Stimulated activated CD8-positive, alpha-beta memory T cell treated with anti-CD3 and anti-CD28 coated beads, Interleukin-15, amount 100 ng/mL, for 1 hour (primary cell): ENCODE measurements around the gene LAIR1.
"Not testable (repeated sequence)": the region's sequence is repeated elsewhere in the genome, so short reads cannot be mapped to it uniquely, and the experiment has no call there.

Source experiments
- DNase-seq: peaks from one replicate; pipeline ENCODE4 v3.0.0-alpha.2; 2020; ENCODE audit warnings: low read depth

The LAIR1 gene

DNA sequence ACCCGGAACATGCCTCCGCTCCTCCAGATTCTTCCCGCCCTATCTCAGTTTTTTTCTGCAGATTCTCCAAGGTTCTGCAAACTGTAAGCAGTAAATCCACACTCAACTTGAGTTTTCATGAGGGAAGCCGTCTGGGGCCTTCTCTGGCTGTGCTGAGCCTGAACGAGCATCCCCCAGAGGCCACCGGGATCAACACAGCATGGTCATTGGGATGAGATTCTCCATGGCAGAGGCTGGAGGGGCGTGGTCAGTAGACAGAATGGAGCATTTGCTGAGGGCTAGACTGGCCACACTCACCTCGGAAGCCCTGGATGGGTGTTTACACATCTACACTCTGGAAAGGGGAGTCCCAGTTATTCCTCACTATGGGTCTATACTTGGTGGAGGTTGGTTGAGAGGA is 23.4 kb downstream of the LAIR1 start:
- no peak for DNase-seq

GRCh38 chr19:54339646-54340358 is 24.9 kb downstream of the LAIR1 start:
- no peak for DNase-seq

DNA sequence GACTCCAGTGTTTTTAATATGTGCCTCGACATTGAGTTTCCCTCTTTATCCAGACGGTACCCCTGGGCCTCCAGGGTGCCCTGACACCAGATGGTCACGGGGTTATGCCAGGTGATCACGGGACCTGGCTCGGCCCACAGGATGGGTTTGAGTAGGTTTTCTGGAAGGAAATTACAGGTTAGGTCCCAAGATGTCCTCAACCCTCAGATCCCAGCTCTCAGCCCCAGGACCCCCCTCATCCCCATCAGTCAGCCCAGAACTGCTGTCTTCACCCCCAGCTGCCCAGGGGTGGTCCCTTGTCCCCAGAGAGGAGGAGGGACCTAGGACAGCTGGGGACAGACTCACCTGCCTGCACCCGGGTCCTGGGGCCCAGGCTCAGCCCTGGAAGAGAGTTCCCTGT is 26.2 kb downstream of the LAIR1 start:
- DNase-seq, result no peak

DNA sequence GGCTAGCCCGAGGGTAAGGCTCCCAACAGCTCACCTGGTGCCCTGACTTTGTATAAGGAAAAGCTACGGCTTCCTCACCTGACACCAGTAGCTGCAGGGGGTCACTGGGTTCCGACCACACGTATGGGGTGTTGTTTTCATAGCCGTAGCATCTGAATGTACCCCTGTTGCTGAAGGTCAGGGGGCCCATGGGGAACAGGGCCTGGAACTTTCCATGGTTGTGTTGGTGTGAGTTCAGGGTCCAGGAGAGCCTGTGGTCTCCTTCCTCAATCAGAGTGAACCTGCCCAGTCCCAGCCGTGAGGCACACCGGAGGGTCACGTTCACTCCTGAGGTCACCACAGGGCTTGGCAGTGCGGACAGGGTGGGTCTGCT is 26.9 kb downstream of the LAIR1 start:
- no peak for DNase-seq

- no peak for DNase-seq
Measured at GRCh38 chr19:54336893-54337857, 27.6 kb downstream of the LAIR1 start.

DNA sequence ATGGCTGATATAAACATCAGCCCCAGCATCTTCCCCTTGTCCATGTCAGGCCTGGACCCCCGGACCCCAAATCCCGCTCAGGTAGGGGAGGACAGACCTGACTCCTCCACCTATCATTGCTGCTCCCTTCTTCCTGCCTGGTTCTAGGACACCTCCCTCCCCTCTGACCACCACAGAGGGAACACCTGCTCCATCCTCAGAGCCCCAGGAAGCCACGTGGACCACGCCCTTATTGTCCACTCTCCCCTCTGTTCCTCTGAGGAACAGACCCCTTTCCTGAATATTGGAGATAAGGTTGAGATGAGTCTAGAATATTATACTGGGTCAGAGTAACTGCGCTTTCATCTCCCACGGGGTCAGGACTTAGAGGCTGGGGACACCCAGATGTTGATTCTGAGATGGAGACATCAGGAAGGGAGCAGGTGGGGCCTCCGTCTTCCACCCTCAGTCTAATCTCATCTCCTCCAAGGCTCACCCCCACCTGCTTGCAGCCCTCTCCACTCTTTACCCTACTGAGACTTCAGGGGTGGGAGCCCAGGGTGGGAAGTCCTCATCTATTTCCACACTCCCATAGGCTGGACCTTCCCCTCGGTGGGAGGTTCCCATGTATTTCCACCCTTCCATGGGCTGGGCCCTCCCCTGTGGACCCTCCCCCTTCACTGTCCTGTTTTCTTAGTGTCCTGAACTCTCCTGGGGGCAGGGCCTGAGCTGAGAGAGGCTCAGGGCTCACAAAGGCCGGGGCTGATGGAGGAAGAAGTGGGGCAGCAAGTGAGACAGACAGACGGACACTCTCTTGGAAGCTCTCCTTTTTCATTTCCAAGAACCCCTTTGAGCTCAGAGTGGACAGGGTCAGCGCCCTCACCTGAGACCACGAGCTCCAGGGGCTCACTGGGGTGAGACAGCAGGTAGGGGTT is 28.5 kb downstream of the LAIR1 start:
- no peak for DNase-seq

GRCh38 chr19:54335164-54335563 is 29.6 kb downstream of the LAIR1 start:
- no peak for DNase-seq

DNA sequence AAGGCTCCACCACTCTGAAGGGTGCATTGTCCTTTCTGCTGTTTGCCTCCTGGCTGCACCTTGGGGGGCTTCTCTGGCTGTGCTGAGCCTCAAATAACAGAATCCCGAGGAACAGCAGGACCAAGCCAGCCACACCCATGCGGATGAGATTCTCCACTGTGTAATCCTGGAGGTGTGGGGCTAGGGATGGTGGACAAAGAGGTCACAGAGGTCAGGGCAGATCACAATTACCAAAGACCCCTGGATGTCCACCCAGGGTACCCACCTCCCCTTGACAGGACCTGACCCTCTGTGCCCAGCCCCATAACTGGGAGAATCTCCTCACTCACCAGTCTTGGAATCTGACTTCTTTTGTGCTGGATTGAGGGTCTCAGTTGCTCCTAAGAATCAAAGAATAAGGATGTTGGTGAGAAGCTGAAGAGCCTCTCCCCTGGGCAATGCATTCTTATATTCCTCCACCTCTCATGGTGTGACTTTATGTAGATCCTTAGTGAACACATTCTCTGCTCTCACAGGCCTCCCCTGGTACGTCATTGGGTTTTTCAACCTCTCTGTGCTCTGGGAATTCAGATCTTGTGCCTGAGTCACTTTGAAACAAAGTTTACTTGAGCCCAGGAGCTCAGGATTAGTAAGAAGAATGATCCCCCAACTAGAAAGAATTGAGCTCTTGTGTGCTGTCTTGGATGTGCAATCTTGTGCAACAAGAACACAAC is 31.0 kb downstream of the LAIR1 start:
- DNase-seq, result no peak

GRCh38 chr19:54332149-54332548 is 32.6 kb downstream of the LAIR1 start:
- DNase-seq, result no peak

GRCh38 chr19:54331626-54332025 is 33.1 kb downstream of the LAIR1 start:
- DNase-seq, result no peak

- no peak for DNase-seq
Measured at GRCh38 chr19:54329476-54330165, 35.1 kb downstream of the LAIR1 start.

- DNase-seq, result not testable (repeated sequence)
Measured at GRCh38 chr19:54328781-54329180, 36.0 kb downstream of the LAIR1 start.

- DNase-seq, result no peak
Measured at GRCh38 chr19:54325631-54326030, 39.1 kb downstream of the LAIR1 start.

DNA sequence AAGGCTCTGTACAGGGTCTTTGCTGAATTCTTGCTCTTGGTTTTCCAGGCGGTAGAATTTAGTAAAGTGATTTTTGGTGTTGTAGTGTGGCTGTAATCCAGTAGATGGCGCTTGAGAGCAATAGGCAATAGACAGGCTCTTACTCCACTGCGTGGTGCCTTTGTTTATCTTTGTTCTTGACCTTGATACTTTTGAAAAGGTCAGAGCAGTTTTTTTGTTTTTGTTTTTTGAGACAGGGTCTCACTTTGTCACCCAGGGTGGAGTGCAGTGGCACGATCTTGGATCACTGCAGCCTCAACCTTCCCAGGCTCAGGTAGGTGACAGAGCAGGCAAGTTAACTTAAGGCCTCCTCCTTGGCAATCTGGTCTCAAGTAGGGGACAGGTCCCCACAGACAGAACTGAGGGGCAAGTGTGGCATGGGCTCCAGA is 39.5 kb downstream of the LAIR1 start:
- peak; percentile 41 for DNase-seq

DNA sequence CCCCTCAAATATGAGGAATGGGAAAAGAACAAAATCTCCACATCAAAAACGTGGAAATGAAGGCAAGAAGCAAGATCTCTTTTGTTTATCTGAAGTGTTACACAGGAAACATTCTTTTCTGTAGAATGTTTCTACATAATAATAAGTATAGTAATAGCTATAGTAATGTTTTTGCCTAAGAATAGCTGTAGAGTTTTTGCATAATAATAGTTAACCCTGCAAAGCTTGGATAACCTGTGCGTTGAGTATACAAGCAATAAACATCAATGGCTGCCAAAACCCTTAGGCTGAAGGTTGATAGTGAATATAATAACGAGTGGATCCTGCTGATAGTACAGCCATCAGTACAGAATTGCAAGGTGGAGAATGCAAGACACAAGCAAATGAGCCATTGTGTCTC is 40.7 kb downstream of the LAIR1 start:
- DNase-seq, result no peak

GRCh38 chr19:54322934-54323333 is 41.8 kb downstream of the LAIR1 start:
- not testable (repeated sequence) for DNase-seq

DNA sequence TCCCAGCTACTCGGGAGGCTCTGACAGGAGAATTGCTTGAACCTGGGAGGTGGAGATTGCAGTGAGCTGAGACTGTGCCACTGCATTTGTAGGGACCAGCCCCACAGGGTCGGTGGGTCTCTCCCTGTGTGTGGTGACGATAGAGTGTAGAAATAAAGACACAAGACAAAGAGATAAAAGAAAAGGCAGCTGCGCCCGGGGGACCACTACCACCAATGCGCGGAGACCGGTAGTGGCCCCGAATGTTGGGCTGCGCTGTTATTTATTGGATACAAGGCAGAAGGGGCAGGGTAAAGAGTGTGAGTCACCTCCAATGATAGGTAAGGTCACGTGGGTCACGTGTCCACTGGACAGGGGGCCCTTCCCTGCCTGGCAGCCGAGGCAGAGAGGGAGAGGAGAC is 42.4 kb downstream of the LAIR1 start:
- DNase-seq, result not testable (repeated sequence)

GRCh38 chr19:54319892-54320670 is 44.6 kb downstream of the LAIR1 start:
- DNase-seq, result no peak

DNA sequence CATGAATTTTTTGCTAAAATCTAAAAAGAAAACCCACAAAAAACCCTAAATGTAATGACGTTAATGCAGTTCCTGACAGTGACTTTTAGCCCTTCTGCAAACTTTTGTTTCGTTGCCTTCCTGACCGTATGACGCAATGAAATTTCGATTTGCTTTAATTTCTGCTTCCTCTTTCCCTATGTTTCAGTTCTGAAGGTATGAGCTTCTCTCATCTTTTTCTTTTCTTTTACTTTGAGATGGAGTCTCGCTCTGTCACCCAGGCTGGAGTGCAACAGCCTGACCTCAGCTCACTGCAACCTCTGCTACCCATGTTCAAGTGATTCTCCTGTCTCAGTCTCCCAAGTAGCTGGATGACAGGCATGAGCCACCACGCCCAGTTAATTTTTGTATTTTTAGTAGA is 45.7 kb downstream of the LAIR1 start:
- no peak for DNase-seq

- no peak for DNase-seq
Measured at GRCh38 chr19:54317965-54318240, 46.8 kb downstream of the LAIR1 start.
